Measurements from ENCODE around the gene RAD51B.

RAD51B gene

DNA sequence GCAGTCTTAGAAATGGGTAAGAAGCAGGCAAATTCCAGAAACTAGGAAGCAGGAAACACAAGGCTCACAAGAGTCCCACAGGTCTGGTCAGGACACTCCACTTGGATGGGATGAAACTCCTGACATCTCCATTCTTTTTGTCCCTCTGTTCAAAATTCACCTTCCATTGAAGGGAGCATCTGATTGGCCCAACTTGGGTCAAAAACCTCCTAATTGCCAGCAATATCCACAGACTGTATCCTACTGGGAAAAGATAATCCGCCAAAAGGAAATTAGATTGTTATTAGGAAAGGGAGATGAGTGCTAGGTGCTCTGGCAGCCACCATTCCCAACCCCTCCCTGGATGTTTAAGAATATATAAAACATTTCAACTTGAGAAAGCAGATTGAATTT, 716.4 kb downstream of the RAD51B start:
- POLR2A ChIA-PET, result no interaction called here
- no peak overlapping the region for H3K27ac ChIP-seq (ENCODE audit: extremely low read depth, low read depth, low read length)
- TF ChIP-seq ZNF777 (tag by site-specific recombination; IDR thresholded peaks at IDR 0.05; ENCODE audit: borderline replicate concordance), result no peak
- no peak for TF ChIP-seq ZNF341 (tag by site-specific recombination; IDR thresholded peaks at IDR 0.05; ENCODE audit: low read depth)
- TF ChIP-seq, protein P1, sequence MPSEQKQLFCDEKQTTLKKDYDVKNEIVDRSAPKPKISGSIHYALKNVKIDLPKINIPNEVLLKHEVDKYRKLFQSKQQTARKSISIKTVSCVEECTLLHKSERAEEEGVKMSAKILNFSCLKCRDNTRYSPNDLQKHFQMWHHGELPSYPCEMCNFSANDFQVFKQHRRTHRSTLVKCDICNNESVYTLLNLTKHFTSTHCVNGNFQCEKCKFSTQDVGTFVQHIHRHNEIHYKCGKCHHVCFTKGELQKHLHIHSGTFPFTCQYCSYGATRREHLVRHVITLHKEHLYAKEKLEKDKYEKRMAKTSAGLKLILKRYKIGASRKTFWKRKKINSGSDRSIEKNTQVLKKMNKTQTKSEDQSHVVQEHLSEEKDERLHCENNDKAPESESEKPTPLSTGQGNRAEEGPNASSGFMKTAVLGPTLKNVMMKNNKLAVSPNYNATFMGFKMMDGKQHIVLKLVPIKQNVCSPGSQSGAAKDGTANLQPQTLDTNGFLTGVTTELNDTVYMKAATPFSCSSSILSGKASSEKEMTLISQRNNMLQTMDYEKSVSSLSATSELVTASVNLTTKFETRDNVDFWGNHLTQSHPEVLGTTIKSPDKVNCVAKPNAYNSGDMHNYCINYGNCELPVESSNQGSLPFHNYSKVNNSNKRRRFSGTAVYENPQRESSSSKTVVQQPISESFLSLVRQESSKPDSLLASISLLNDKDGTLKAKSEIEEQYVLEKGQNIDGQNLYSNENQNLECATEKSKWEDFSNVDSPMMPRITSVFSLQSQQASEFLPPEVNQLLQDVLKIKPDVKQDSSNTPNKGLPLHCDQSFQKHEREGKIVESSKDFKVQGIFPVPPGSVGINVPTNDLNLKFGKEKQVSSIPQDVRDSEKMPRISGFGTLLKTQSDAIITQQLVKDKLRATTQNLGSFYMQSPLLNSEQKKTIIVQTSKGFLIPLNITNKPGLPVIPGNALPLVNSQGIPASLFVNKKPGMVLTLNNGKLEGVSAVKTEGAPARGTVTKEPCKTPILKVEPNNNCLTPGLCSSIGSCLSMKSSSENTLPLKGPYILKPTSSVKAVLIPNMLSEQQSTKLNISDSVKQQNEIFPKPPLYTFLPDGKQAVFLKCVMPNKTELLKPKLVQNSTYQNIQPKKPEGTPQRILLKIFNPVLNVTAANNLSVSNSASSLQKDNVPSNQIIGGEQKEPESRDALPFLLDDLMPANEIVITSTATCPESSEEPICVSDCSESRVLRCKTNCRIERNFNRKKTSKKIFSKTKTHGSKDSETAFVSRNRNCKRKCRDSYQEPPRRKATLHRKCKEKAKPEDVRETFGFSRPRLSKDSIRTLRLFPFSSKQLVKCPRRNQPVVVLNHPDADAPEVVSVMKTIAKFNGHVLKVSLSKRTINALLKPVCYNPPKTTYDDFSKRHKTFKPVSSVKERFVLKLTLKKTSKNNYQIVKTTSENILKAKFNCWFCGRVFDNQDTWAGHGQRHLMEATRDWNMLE (tag by site-specific recombination; conservative IDR thresholded peaks at IDR 0.05; ENCODE audit: low read depth), result no peak
- TF ChIP-seq ZNF747 (tag by site-specific recombination; IDR thresholded peaks at IDR 0.05), result no peak
- TF ChIP-seq ZNF221 (tag by site-specific recombination; IDR thresholded peaks at IDR 0.05; ENCODE audit: borderline replicate concordance), result no peak
- TF ChIP-seq, protein P2, sequence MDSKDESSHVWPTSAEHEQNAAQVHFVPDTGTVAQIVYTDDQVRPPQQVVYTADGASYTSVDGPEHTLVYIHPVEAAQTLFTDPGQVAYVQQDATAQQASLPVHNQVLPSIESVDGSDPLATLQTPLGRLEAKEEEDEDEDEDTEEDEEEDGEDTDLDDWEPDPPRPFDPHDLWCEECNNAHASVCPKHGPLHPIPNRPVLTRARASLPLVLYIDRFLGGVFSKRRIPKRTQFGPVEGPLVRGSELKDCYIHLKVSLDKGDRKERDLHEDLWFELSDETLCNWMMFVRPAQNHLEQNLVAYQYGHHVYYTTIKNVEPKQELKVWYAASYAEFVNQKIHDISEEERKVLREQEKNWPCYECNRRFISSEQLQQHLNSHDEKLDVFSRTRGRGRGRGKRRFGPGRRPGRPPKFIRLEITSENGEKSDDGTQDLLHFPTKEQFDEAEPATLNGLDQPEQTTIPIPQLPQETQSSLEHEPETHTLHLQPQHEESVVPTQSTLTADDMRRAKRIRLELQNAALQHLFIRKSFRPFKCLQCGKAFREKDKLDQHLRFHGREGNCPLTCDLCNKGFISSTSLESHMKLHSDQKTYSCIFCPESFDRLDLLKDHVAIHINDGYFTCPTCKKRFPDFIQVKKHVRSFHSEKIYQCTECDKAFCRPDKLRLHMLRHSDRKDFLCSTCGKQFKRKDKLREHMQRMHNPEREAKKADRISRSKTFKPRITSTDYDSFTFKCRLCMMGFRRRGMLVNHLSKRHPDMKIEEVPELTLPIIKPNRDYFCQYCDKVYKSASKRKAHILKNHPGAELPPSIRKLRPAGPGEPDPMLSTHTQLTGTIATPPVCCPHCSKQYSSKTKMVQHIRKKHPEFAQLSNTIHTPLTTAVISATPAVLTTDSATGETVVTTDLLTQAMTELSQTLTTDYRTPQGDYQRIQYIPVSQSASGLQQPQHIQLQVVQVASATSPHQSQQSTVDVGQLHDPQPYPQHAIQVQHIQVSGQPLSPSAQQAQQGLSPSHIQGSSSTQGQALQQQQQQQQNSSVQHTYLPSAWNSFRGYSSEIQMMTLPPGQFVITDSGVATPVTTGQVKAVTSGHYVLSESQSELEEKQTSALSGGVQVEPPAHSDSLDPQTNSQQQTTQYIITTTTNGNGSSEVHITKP (tag by site-specific recombination; IDR thresholded peaks at IDR 0.05), result no peak
- no peak for TF ChIP-seq ZSCAN23 (tag by site-specific recombination; IDR thresholded peaks at IDR 0.05)
- TF ChIP-seq, protein P3, sequence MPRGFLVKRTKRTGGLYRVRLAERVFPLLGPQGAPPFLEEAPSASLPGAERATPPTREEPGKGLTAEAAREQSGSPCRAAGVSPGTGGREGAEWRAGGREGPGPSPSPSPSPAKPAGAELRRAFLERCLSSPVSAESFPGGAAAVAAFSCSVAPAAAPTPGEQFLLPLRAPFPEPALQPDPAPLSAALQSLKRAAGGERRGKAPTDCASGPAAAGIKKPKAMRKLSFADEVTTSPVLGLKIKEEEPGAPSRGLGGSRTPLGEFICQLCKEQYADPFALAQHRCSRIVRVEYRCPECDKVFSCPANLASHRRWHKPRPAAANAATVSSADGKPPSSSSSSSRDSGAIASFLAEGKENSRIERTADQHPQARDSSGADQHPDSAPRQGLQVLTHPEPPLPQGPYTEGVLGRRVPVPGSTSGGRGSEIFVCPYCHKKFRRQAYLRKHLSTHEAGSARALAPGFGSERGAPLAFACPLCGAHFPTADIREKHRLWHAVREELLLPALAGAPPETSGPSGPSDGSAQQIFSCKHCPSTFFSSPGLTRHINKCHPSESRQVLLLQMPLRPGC (tag by site-specific recombination; IDR thresholded peaks at IDR 0.05), result no peak
- TF ChIP-seq, protein P4, sequence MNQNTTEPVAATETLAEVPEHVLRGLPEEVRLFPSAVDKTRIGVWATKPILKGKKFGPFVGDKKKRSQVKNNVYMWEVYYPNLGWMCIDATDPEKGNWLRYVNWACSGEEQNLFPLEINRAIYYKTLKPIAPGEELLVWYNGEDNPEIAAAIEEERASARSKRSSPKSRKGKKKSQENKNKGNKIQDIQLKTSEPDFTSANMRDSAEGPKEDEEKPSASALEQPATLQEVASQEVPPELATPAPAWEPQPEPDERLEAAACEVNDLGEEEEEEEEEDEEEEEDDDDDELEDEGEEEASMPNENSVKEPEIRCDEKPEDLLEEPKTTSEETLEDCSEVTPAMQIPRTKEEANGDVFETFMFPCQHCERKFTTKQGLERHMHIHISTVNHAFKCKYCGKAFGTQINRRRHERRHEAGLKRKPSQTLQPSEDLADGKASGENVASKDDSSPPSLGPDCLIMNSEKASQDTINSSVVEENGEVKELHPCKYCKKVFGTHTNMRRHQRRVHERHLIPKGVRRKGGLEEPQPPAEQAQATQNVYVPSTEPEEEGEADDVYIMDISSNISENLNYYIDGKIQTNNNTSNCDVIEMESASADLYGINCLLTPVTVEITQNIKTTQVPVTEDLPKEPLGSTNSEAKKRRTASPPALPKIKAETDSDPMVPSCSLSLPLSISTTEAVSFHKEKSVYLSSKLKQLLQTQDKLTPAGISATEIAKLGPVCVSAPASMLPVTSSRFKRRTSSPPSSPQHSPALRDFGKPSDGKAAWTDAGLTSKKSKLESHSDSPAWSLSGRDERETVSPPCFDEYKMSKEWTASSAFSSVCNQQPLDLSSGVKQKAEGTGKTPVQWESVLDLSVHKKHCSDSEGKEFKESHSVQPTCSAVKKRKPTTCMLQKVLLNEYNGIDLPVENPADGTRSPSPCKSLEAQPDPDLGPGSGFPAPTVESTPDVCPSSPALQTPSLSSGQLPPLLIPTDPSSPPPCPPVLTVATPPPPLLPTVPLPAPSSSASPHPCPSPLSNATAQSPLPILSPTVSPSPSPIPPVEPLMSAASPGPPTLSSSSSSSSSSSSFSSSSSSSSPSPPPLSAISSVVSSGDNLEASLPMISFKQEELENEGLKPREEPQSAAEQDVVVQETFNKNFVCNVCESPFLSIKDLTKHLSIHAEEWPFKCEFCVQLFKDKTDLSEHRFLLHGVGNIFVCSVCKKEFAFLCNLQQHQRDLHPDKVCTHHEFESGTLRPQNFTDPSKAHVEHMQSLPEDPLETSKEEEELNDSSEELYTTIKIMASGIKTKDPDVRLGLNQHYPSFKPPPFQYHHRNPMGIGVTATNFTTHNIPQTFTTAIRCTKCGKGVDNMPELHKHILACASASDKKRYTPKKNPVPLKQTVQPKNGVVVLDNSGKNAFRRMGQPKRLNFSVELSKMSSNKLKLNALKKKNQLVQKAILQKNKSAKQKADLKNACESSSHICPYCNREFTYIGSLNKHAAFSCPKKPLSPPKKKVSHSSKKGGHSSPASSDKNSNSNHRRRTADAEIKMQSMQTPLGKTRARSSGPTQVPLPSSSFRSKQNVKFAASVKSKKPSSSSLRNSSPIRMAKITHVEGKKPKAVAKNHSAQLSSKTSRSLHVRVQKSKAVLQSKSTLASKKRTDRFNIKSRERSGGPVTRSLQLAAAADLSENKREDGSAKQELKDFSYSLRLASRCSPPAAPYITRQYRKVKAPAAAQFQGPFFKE (tag by site-specific recombination; IDR thresholded peaks at IDR 0.05; ENCODE audit: borderline replicate concordance), result no peak
- TF ChIP-seq ZNF549 (tag by site-specific recombination; IDR thresholded peaks at IDR 0.05), result no peak
- no peak for TF ChIP-seq ZNF202 (tag by site-specific recombination; IDR thresholded peaks at IDR 0.05; ENCODE audit: borderline replicate concordance)
- TF ChIP-seq ZNF426 (tag by site-specific recombination; IDR thresholded peaks at IDR 0.05), result no peak
- H3K4me1 ChIP-seq (ENCODE audit: control insufficient read depth, insufficient read depth, low read length), result no peaks in the 10 kb centered on the region
- CTCF ChIA-PET, result no interaction called here
- no peak overlapping the region for H3K4me3 ChIP-seq (ENCODE audit: low read depth, low read length)
- no peaks in the 10 kb centered on the region for H3K9me3 ChIP-seq (ENCODE audit: control insufficient read depth, insufficient read depth, low read depth, low read length)
- H3K36me3 ChIP-seq (ENCODE audit: control insufficient read depth in 2 of 2, insufficient read depth in 1 of 2, low read length in 2 of 2), result no peaks in the 10 kb centered on the region

Measured in HEK293 (cell line).